ENCODE measurements around the gene BABAM2.
"Not testable (repeated sequence)": the region's sequence is repeated elsewhere in the genome, so short reads cannot be mapped to it uniquely, and the experiment has no call there.

The BABAM2 gene

GRCh38 chr2:27890146-27890923 lies at the start of gene BABAM2, which contains the start of gene RBKS:
TSS of gene BABAM2 (plus strand) at chr2:27890729. CDS start at chr2:27894557, 3,828 bp downstream.
TSS of gene RBKS (minus strand) at chr2:27890387. CDS start at chr2:27890345, 42 bp downstream.
- peak; percentile 92 for DNase-seq

DNA sequence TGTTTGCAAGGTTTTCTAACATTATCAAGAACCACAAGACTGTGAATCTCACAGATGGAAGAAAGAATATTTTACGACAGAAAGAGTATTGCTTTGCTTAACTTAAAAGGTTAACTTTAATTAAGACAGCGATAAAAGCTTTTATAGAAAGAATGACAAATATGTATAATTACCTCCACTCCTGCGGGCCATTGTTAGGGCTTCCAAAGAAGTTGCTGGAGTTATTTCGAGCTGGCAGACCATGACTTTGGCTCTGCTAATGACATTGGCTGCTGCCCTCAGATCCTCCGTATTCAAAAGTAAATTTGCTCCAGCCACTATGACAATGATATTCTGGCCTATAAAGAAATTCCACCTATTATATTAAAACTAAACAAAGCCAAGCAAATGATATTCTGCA lies 47.6 kb upstream of the BABAM2 start:
- no peak for DNase-seq

- DNase-seq = no peak
Measured at GRCh38 chr2:27843992-27844391, 46.5 kb upstream of the BABAM2 start.

- no peak for DNase-seq
Measured at GRCh38 chr2:27844821-27845255, 45.7 kb upstream of the BABAM2 start.

GRCh38 chr2:27847333-27847732 lies 43.2 kb upstream of the BABAM2 start:
- no peak for DNase-seq

- no peak for DNase-seq
Measured at GRCh38 chr2:27849558-27850205, 40.8 kb upstream of the BABAM2 start.

DNA sequence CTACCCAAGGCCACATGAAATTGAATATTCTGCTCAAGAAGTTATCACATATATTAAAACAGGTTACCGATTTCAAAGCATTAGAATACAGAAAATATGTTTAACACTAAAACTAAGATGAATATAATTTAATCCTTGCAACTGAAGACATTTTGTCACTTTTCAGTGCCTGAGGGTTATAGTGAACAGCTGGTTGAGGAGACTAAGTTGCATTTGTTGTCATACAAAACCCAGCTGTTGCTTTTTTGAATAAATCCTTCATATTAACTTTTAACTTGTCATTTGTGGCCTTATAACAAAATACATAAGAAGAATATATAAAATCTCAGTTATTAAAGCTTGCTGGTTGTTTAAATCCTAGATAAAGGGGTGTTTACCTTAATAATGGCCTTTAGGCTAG lies 37.8 kb upstream of the BABAM2 start:
- DNase-seq = no peak

DNA sequence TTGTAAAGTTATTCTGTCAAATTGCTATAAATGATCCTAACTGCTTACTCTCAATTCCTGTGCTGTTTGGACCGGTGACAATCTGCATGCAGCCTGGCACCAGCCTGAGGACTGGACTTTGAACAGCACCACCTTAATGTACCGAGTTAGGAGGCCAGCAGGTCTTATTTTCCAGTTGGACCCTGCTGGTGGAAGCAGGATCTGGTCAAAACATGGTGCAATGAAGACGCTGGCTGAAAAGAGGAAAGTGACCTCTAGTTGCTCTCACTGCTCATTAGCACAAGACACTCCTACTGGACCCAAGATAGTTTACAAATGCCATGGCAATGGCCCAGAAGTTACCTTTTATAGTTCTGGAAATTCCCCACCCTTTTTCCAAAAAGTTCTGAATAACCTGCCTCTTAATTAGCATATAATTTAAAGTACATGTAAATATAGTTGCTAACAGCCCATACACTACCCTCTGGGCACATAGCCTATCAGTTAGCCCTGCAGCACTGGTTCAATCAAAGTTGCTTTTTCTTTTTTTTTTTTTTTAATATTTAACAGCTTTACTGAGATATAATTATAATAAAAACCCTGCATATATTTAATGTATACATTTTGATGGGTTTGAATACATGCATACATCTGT lies 36.2 kb upstream of the BABAM2 start:
- no peak for DNase-seq

DNA sequence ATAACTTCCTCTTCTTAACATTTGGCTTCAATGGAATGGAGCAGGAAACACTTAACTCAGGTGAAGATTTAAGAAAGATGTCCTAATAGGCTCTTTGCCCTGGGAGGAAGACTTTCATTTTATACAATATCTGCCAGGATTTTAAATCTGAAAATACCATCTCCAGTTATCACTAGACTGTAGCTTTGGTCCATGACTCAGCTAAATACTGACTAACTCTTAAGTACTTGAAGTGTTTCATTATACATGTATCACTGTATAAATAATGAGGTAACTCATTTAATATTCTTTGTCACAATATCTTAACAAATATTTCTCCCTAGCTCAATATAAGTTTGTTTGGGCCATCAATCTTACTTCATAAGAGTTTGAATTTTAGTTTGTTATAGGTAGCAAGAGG lies 35.1 kb upstream of the BABAM2 start:
- no peak for DNase-seq

GRCh38 chr2:27856386-27856785 lies 34.1 kb upstream of the BABAM2 start:
- DNase-seq = peak; percentile 57

GRCh38 chr2:27856956-27857355 lies 33.6 kb upstream of the BABAM2 start:
- peak; percentile 81 for DNase-seq

- peak; percentile 32 for DNase-seq
Measured at GRCh38 chr2:27857417-27858172, 32.9 kb upstream of the BABAM2 start.

DNA sequence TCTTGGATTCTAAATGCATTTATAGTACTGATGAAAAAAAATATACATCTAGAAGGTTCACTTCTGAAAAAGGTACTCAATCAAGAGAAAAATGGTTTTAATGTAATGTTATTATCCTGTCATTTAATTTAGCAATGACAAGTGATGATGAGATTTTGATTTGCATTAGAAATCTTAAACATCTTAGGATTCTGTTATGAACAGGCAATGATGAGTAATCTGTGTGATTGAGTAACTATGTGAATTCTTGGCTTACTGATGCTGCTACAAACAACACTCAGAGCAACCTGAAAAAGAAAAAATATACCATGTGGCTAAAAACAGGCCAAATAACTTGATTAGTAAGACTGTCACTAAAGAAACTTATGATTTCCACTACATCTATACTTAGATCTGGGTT lies 30.4 kb upstream of the BABAM2 start:
- no peak for DNase-seq

DNA sequence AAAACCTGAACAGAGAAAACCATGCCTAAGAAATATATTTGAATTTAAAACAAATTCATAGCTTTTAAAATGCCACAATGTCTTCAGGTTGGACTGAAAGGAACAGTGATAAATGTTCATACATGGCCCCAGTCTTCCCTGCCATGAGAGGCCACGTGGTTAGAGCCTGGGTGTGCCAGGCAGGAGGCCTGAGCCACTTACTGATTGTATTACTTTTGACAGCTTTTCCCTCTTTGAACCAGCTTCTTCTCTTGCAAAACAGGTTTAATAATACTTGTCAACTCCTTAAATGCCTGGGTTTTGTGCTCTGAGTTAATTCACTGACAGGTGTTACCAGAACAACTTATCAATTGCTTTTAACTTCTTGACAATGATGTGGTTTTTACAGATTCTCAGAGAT lies 27.4 kb upstream of the BABAM2 start:
- DNase-seq = peak; percentile 13

DNA sequence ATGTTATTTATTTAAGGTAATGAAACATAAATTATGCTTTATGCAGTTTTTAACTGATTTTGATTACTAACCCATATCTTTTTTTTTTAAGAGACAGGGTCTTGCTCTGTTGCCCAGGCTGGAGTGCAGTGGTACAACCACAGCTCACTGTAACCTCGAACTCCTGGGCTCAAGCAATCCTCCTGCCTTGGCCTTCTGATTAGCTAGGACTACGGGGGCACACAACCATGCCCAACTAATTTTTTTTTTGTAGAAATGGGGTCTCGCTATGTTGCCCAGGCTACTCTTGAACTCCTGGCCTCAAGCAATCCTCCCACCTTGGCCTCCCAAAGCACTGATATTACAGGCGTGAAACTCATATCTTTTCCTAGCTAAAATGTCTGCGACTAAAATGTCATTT lies 26.6 kb upstream of the BABAM2 start:
- DNase-seq = not testable (repeated sequence)

GRCh38 chr2:27866237-27866636 lies 24.3 kb upstream of the BABAM2 start:
- no peak for DNase-seq

GRCh38 chr2:27869763-27870162 lies 20.8 kb upstream of the BABAM2 start:
- no peak for DNase-seq

DNA sequence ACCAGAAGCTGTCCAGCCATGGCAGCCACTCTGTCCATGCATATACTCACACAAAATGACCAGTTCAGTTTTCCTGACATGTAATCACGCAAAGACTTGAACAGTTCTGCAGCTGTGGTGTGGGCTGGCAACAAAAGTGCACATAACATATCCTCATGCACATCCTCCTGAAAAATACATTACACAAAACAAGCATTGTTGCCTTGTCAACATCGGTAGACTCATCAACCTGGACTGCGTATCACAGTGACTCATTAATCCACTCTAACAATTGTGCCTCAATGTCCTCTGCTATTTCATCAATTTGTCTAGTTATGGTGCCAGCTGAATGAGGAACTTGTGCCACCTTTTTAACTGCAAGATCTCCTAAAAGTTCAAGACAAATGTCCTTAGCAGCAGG lies 19.8 kb upstream of the BABAM2 start:
- no peak for DNase-seq

DNA sequence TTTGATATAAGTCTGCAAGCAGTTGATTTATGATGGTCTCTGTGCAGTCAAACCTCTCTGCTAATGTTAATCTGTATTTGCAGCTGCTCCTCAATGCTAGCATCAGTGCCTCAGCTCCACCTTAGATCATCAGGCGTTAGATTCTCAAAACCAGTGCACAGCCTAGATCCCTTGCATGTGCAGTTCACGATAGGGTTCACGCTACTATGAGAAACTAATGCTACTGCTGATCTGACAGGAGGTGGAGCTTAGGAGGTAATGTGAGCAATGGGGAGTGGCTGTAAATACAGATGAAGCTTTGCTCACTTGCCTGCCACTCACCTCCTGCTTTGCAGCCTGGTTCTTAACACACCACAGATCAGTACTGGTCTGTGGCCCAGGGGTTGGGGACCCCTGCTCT lies 18.7 kb upstream of the BABAM2 start:
- DNase-seq = no peak

DNA sequence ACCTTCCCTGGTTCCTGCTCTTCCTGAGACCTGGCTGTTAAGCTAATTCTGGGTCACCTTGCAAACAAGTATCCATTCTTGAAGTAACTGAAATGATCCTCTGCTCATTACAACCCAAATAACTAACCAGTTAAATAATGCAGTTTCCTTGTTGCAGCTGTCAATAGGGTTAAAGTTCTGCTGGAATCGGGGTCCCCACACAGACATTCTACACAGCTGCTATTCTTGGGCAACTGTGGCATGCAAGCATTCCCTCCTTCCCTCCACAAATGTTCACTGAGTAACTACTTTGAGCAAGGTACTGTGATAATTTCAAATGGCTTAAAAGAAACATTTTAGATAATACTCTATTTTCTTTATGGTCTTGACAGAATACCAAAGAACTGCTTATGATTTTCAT lies 17.4 kb upstream of the BABAM2 start:
- no peak for DNase-seq

GRCh38 chr2:27875089-27875881 lies 15.2 kb upstream of the BABAM2 start:
- no peak for DNase-seq

DNA sequence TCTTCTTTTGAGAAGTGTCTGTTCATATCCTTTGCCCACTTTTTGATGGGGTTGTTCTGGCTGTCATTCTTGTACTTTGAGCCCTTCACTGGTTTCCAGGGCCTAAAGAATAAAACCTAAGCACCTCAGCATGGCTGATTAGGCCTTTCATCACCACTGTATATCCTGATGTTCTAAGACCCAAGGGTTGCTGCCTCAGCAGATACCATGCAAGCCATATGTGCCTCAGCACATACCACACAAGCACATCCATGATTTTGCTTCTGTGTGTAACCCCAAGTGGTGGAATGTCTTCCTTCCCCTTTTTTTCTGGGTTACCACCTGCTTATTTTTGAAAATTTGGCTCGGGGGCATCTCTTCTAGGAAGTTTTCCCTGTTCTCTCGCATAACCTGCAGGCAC lies 11.7 kb upstream of the BABAM2 start:
- DNase-seq = no peak

Data from NCI-H2227 treated with DMSO at 0.1 percent for 48 hours (cell line).